GM23338 (cell line): ENCODE measurements around the gene CNTN5.

ENCODE experiments used
- EZH2 ChIP-seq: fragments of 200-600 bp; sonication (generic); IDR thresholded peaks from one replicate; pipeline ENCODE4 v1.8.0; 2017; ENCODE audit warnings: antibody characterized with exemption, mild to moderate bottlenecking, low read depth; ENCODE audit not compliant: unreplicated experiment
- TF ChIP-seq, protein P1 (sequence below): IDR thresholded peaks from one replicate; pipeline ENCODE4 v1.6.1; 2018; ENCODE audit warnings: antibody characterized with exemption; ENCODE audit not compliant: unreplicated experiment

DNA sequence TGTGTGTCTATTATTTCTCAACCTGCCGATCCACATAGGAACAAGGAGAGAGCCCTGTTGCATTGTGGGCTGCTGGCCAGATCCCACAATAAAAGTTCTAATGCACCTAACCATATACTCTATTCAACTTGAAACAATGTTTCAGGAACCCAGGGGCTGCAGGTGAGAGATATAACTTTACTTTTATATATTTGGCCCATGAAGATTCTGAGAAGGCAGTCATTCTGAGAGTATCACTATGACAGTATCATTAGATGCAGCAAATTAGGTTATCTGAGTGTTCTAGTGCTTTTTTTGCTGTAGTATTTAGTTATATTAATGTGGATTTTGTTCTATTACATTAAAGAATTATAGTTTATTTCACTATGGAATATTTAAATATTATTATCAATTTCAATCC is 1011.2 kb downstream of the CNTN5 start:
- no peak for TF ChIP-seq EZH2
- TF ChIP-seq, protein P1, sequence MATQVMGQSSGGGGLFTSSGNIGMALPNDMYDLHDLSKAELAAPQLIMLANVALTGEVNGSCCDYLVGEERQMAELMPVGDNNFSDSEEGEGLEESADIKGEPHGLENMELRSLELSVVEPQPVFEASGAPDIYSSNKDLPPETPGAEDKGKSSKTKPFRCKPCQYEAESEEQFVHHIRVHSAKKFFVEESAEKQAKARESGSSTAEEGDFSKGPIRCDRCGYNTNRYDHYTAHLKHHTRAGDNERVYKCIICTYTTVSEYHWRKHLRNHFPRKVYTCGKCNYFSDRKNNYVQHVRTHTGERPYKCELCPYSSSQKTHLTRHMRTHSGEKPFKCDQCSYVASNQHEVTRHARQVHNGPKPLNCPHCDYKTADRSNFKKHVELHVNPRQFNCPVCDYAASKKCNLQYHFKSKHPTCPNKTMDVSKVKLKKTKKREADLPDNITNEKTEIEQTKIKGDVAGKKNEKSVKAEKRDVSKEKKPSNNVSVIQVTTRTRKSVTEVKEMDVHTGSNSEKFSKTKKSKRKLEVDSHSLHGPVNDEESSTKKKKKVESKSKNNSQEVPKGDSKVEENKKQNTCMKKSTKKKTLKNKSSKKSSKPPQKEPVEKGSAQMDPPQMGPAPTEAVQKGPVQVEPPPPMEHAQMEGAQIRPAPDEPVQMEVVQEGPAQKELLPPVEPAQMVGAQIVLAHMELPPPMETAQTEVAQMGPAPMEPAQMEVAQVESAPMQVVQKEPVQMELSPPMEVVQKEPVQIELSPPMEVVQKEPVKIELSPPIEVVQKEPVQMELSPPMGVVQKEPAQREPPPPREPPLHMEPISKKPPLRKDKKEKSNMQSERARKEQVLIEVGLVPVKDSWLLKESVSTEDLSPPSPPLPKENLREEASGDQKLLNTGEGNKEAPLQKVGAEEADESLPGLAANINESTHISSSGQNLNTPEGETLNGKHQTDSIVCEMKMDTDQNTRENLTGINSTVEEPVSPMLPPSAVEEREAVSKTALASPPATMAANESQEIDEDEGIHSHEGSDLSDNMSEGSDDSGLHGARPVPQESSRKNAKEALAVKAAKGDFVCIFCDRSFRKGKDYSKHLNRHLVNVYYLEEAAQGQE, result no peak
